Keratinocyte (primary cell): ENCODE data around the gene PAX7. TPM values are rescaled to one million over a fixed set of nuclear protein-coding genes. Genes with fewer than 3 reads are reported as not detected.
A peak's percentile ranks its signal among the peaks of the same experiment; 100 is the strongest.

Experiments used
- DNase-seq: peaks from one replicate; pipeline ENCODE4 v3.0.0-alpha.2; 2011; ENCODE audit warnings: low read depth, missing footprints, low spot score
- FAIRE-seq: peaks from 2 replicates; lab custom pipeline; 2011; peaks lifted over from hg19 to GRCh38; lab: Jason Lieb, UNC
- H2AFZ ChIP-seq: 2 replicates; pipeline ENCODE4 v1.6.0; 2012; ENCODE audit warnings: low read length, control low read depth, inconsistent platforms; ENCODE audit not compliant: control insufficient read depth
- H3K27ac ChIP-seq: 2 replicates; pipeline ENCODE4 v1.5.1; 2011; ENCODE audit warnings: low read length; ENCODE audit not compliant: control insufficient read depth, insufficient read depth
- H3K27me3 ChIP-seq: 3 replicates; pipeline ENCODE4 v1.6.0; 2011; ENCODE audit warnings: low read length; ENCODE audit not compliant: control insufficient read depth, insufficient read depth; ENCODE audit errors: extremely low read depth
- H3K36me3 ChIP-seq, 2 experiments: 2 replicates in 1 of 2; 3 replicates in 1 of 2; pipeline ENCODE4 v1.5.1; 2011; ENCODE audit warnings: low read length in 2 of 2, mild to moderate bottlenecking in 1 of 2; ENCODE audit not compliant: control insufficient read depth in 2 of 2, insufficient read depth in 2 of 2; ENCODE audit errors: extremely low read depth in 1 of 2
- H3K4me1 ChIP-seq: 3 replicates; pipeline ENCODE4 v1.5.1; 2011; ENCODE audit warnings: low read length; ENCODE audit not compliant: control insufficient read depth, insufficient read depth; ENCODE audit errors: extremely low read depth
- H3K4me2 ChIP-seq: 3 replicates; pipeline ENCODE4 v1.6.0; 2011; ENCODE audit warnings: low read depth, low read length; ENCODE audit not compliant: control insufficient read depth, insufficient read depth; ENCODE audit errors: extremely low read depth
- H3K4me3 ChIP-seq, 3 experiments: fragments of 200-600 bp in 1 of 3; sonication (generic) in 1 of 3; 2 replicates in 2 of 3; 3 replicates in 1 of 3; pipeline ENCODE4 v1.5.1; 2011 to 2016; ENCODE audit warnings: low read length in 3 of 3, mild to moderate bottlenecking in 3 of 3, control low read depth in 2 of 3, inconsistent platforms in 1 of 3, low read depth in 1 of 3, mixed read lengths in 1 of 3, mixed run types in 1 of 3, moderate library complexity in 1 of 3; ENCODE audit not compliant: control insufficient read depth in 2 of 3, insufficient read depth in 2 of 3; ENCODE audit errors: extremely low read depth in 1 of 3
- H3K79me2 ChIP-seq: 2 replicates; pipeline ENCODE4 v1.6.0; 2012; ENCODE audit warnings: low read length; ENCODE audit not compliant: control insufficient read depth, insufficient read depth
- H3K9ac ChIP-seq: 3 replicates; pipeline ENCODE4 v1.6.0; 2011; ENCODE audit warnings: low read length; ENCODE audit not compliant: control insufficient read depth, insufficient read depth; ENCODE audit errors: extremely low read depth
- H3K9me1 ChIP-seq: 3 replicates; pipeline ENCODE4 v1.6.0; 2011; ENCODE audit warnings: low read length; ENCODE audit not compliant: control insufficient read depth, insufficient read depth; ENCODE audit errors: extremely low read depth
- H3K9me3 ChIP-seq: 2 replicates; pipeline ENCODE4 v1.5.1; 2012; ENCODE audit warnings: low read depth, low read length; ENCODE audit not compliant: control insufficient read depth
- H4K20me1 ChIP-seq: 3 replicates; pipeline ENCODE4 v1.6.0; 2011; ENCODE audit warnings: low read length; ENCODE audit not compliant: control insufficient read depth, insufficient read depth; ENCODE audit errors: extremely low read depth
- EZH2 ChIP-seq: IDR thresholded peaks from one replicate; pipeline ENCODE4 v1.6.1; 2012; ENCODE audit warnings: inconsistent platforms, mild to moderate bottlenecking, low read length, moderate library complexity
- dilution Hi-C: fragments of 300-500 bp; cut with MboI; formaldehyde crosslinking; loops from one replicate; pipeline ENCODE4 v1.7.0; 2020; ENCODE audit warnings: low sequenced_read_pairs; ENCODE audit not compliant: extremely low pct_ligation_motif_present
- polyA plus RNA-seq, 5 experiments: library from polyadenylated mRNA; depleted of rRNA in 3 of 5; stranded (reverse) in 3 of 5; stranded (forward) in 1 of 5; unstranded in 1 of 5; fragments of >200 nt; gene quantifications; 1 replicate in 1 of 5; 2 replicates in 3 of 5; 3 replicates in 1 of 5; pipeline versions ENCODE4 v1.2.1 to v1.2.3, GENCODE V29; 2011 to 2012; ENCODE audit warnings: missing spikeins in 2 of 5, low read depth in 1 of 5, low replicate concordance in 1 of 5
- TF ChIP-seq, protein P1 (sequence below), 3 experiments: IDR thresholded peaks in 1 of 3; conservative IDR thresholded peaks in 1 of 3; optimal IDR thresholded peaks in 1 of 3; 2 replicates in 2 of 3; 3 replicates in 1 of 3; pipeline versions ENCODE3 to v1.5.1; 2011; ENCODE audit warnings: low read length in 3 of 3, mild to moderate bottlenecking in 3 of 3, moderate library complexity in 2 of 3, control low read depth in 1 of 3, inconsistent platforms in 1 of 3; ENCODE audit not compliant: insufficient read depth in 2 of 3; ENCODE audit errors: extremely low read depth in 1 of 3

PAX7 gene
- polyA plus RNA-seq, 1 donor (not counting 4 experiments of a cell fraction or from before 2014, with no cell fraction given) = not detected

- Histone ChIP-seq H3K9me3 (no peaks in the 10 kb centered on the region), H3K27ac (no peak overlapping the region), H4K20me1 (no peaks in the 10 kb centered on the region), H3K79me2 (no peaks in the 10 kb centered on the region), H3K9me1 (no peaks in the 10 kb centered on the region), H3K9ac (no peak overlapping the region), H3K36me3 (no peaks in the 10 kb centered on the region), H2AFZ (no peak overlapping the region), H3K4me3 (no peak overlapping the region), H3K4me1 (peaks cover 9% of the 10 kb centered on the region), H3K27me3 (peaks cover 99% of the 10 kb centered on the region), H3K4me2 (no peak overlapping the region)
- DNase-seq (no peak), FAIRE-seq (no peak)
- TF ChIP-seq, protein P1, sequence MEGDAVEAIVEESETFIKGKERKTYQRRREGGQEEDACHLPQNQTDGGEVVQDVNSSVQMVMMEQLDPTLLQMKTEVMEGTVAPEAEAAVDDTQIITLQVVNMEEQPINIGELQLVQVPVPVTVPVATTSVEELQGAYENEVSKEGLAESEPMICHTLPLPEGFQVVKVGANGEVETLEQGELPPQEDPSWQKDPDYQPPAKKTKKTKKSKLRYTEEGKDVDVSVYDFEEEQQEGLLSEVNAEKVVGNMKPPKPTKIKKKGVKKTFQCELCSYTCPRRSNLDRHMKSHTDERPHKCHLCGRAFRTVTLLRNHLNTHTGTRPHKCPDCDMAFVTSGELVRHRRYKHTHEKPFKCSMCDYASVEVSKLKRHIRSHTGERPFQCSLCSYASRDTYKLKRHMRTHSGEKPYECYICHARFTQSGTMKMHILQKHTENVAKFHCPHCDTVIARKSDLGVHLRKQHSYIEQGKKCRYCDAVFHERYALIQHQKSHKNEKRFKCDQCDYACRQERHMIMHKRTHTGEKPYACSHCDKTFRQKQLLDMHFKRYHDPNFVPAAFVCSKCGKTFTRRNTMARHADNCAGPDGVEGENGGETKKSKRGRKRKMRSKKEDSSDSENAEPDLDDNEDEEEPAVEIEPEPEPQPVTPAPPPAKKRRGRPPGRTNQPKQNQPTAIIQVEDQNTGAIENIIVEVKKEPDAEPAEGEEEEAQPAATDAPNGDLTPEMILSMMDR (optimal IDR thresholded peaks at IDR 0.05 in 1 of 3, IDR thresholded peaks at IDR 0.05 in 1 of 3, conservative IDR thresholded peaks at IDR 0.05 in 1 of 3; ENCODE audit: extremely low read depth in 1 of 3, insufficient read depth in 2 of 3, low read length in 3 of 3) = no peak
- TF ChIP-seq EZH2 = peak; percentile 83
- dilution Hi-C loops = no loop called here
Measured at GRCh38 chr1:18636596-18637508, 6.2 kb downstream of the PAX7 start.

DNA sequence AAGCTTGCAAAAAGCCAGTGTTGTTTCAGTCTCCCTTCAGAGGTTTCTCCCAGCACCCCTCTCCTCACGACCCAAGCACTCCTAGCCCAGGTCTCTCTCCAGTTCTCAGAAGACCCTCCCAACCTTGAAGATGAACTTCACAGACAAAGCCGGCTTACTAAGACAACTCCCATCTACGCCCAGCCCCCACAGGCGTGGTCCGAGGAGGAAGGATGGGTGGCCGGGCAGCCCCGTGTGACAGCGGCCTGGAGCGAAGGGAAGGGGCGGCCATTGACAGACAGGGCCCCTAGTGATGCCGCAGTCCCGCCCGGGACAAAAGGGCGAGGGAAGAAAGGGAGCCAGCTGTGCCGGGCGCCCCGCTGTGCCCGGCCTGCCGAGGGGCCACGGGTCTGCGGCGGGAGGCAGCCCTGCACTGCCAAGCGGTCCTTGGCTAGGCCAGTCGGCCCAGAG is 6.9 kb downstream of the PAX7 start:
- TF ChIP-seq, protein P1 (optimal IDR thresholded peaks at IDR 0.05 in 1 of 3, IDR thresholded peaks at IDR 0.05 in 1 of 3, conservative IDR thresholded peaks at IDR 0.05 in 1 of 3; ENCODE audit: extremely low read depth in 1 of 3, insufficient read depth in 2 of 3, low read length in 3 of 3) = no peak
- peak; percentile 6 for TF ChIP-seq EZH2
- Histone ChIP-seq H4K20me1 (no peaks in the 10 kb centered on the region), H3K9me3 (no peaks in the 10 kb centered on the region), H3K4me1 (peaks cover 9% of the 10 kb centered on the region), H3K4me3 (no peak overlapping the region), H2AFZ (no peak overlapping the region), H3K36me3 (no peaks in the 10 kb centered on the region), H3K79me2 (no peaks in the 10 kb centered on the region), H3K27me3 (peaks cover 98% of the 10 kb centered on the region), H3K9ac (no peak overlapping the region), H3K4me2 (no peak overlapping the region), H3K9me1 (no peaks in the 10 kb centered on the region), H3K27ac (no peak overlapping the region)
- FAIRE-seq = no peak
- no peak for DNase-seq
- dilution Hi-C loops = no loop called here
